Subcutaneous abdominal adipose tissue (tissue), 5 donors: Measurements from ENCODE around the gene CHIT1.

ENCODE experiments used
- H3K27ac ChIP-seq: one replicate; pipeline ENCODE4 v1.7.0; 2013; ENCODE audit warnings: low read depth, mild to moderate bottlenecking, inconsistent platforms, low read length, moderate library complexity
- H3K27me3 ChIP-seq, 5 donors: one replicate each; pipeline ENCODE4 v1.7.0; 2013; ENCODE audit warnings: low read length in 5 of 5, inconsistent platforms in 1 of 5; ENCODE audit not compliant: control insufficient read depth in 5 of 5, insufficient read depth in 4 of 5
- H3K36me3 ChIP-seq, 5 donors: one replicate each; pipeline ENCODE4 v1.7.0; 2013; ENCODE audit warnings: low read length in 5 of 5; ENCODE audit not compliant: control insufficient read depth in 5 of 5, insufficient read depth in 5 of 5
- H3K4me1 ChIP-seq, 5 donors: one replicate each; pipeline ENCODE4 v1.7.0; 2013; ENCODE audit warnings: low read length in 5 of 5, mild to moderate bottlenecking in 3 of 5, moderate library complexity in 1 of 5; ENCODE audit not compliant: control insufficient read depth in 5 of 5, insufficient read depth in 5 of 5
- H3K4me3 ChIP-seq, 5 donors: one replicate each; pipeline ENCODE4 v1.7.0; 2013; ENCODE audit warnings: low read length in 5 of 5, low read depth in 1 of 5
- H3K9ac ChIP-seq, 5 donors: one replicate each; pipeline ENCODE4 v1.7.0; 2013; ENCODE audit warnings: low read length in 5 of 5, mild to moderate bottlenecking in 4 of 5, moderate library complexity in 3 of 5
- H3K9me3 ChIP-seq, 5 donors: one replicate each; pipeline ENCODE4 v1.7.0; 2013; ENCODE audit warnings: low read length in 5 of 5; ENCODE audit not compliant: control insufficient read depth in 5 of 5
- donor health status: healthy.
- donor health status: healthy.
- donor health status: healthy.
- donor health status: healthy.
- donor health status: healthy.

Gene CHIT1

DNA sequence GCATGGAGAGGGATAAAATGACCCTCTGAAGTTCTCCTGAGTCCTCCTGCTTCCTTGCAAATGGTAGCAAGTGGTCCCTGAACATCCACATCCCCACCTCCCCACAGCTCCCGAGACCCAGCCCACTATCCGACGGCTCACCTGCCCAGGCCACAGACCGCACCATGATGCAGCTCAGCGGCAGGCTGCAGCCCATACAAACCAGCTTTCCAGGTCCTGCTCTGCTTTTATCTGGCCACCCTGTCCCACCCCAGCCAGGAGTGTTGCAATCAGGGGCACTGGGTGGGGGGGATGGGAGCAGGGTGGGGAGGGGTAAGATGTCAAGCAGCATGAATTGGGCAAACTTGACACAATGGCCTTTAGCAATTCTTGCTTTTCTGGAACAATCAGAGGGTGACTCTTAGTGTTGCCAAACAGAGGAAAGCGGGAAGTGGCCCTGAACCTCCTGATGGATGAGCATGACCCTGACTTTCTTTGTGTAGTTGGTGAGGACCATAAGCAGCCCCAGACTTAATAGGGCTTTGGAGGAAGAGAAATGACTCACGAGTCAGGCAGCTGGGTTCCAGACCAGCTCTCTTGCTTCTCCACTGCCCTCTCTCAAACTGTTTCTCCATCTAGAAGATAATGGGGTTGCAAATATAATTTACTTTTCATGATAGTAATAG lies at the start of gene CHIT1:
Gene CHIT1, minus strand, starts transcription at position 203 of the 665 bp plus-strand sequence. Its CDS starts 37 bp downstream, at position 166.
- Histone ChIP-seq H3K27ac (no peak within 1 kb of the TSS), H3K4me3 (no peak within 1 kb of the TSS), H3K36me3 (no peaks in the 10 kb centered on the region), H3K4me1 (no peaks in the 10 kb centered on the region), H3K9ac (no peak within 1 kb of the TSS), H3K9me3 (peaks cover 0 to 5% (median 2%) of the 10 kb centered on the region in 5 donors), H3K27me3 (peaks cover 2 to 19% (median 4%) of the 10 kb centered on the region in 5 donors)

DNA sequence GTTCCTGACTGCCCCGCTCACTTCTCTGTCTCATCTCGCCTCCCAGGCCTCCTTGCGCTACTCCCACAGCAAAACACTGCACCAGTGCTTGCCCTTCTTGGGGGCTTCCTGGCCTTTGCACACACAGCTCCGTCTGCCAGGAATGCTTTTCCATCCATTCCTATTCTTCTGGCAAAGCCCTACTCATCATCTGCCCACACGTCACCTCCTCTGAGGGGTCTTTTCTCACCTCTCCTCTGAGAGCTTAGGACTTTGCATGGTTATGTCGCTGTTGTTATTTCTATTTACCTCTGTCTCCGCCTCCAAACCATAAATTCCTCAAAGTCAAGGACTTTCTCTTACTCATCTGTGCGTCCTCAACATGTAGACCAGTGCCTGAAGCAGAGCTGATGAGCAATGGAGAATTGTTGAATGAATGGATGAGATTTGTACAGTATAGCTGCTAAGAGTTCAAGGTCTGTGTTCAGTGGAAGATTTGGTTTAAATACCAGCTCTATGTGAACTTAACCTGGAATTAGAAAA lies 49.5 kb upstream of the CHIT1 start:
- Histone ChIP-seq H3K4me1 (peaks cover 23 to 51% (median 39%) of the 10 kb centered on the region in 5 donors), H3K9me3 (no peaks in the 10 kb centered on the region), H3K9ac (peak overlapping the region in 4 of 5 donors; percentile 21 to 68 (median 50))

DNA sequence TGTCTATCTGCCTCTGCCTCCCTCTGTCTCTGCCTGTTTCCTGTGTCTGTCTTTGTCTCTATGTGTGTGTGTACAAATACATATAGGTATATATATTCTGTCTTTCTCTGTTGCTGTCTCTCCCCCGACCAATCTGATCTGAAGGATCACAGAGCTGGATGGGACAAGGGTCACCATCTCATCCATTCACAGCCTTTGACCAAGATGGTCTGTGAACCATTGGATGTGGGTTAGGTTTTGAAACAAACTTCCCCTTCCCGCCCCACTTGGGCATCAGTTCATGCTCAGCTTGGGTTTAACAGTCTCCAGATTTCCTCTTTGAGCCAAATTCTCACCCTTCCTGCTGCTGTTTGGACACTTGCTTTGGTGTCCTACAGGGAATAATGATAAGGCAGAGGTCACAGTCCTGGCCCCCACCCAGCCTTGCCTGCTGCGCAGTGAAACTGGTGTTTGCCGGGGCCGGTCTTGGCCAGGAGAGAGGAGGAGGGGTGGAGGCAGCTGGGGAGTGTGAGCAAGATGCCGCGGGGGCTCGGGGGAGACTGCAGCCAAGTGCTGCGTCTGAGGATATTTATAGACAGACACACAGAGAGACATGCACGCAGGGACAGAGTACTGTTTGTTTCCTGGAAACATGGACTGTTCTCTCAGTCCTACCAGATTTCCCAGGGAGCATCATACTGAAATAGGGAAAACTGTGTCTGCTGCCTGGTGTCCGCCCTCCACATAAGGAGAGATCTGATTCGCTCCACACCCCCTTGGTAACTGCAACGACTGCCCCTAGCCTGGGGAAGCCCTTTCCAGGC lies 48.8 kb upstream of the CHIT1 start:
- Histone ChIP-seq H3K9ac (peak overlapping the region in 4 of 5 donors; percentile 21 to 68 (median 50)), H3K4me1 (peaks cover 23 to 58% (median 46%) of the 10 kb centered on the region in 5 donors), H3K4me3 (peak overlapping the region in 4 of 5 donors; percentile 24 to 51 (median 48))

More for the DNA sequence above, 49.5 kb upstream of the CHIT1 start:
- peak overlapping the region; percentile 72 for H3K27ac ChIP-seq
- peak overlapping the region; percentile 24 to 51 (median 34) for H3K4me3 ChIP-seq
- H3K27me3 ChIP-seq, result no peaks in the 10 kb centered on the region
- H3K36me3 ChIP-seq, result no peaks in the 10 kb centered on the region

DNA sequence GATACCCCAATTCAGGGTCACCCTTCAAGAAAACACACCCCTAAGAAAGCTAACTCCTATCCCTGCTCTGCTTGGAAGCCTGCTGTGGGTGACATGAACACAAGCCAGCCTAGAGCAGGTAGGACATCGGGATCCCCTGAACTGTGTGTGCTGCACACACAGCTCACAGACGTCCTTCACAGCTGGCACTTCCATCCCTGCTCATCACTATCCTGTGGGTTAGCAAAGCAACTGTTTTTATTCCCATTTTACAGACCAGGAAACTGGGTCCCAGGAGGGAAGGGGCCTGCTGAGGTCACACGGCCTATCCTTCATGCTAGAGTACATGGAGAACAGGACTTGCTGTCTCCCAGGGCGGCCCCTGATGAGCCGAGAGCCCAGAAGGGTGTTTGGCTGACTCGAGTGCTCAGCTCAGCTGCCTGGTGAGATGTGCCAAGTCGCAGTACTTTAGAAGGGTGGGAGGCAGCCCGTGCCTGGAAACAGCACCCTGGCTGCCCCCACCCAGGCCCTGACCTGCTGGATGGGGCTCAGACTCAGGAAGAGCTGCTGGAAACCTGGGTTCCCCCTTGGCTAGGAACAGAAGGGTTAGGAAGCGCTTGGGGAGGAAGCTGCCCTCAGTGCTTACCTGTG lies 47.6 kb upstream of the CHIT1 start:
- peaks cover 19 to 60% (median 56%) of the 10 kb centered on the region in 5 donors for H3K4me1 ChIP-seq
- H3K27ac ChIP-seq, result peak overlapping the region; percentile 72
- peak overlapping the region in 2 of 5 donors; percentile 38 to 44 for H3K9ac ChIP-seq

More for the DNA sequence above, 48.8 kb upstream of the CHIT1 start:
- no peaks in the 10 kb centered on the region for H3K36me3 ChIP-seq
- H3K27me3 ChIP-seq, result no peaks in the 10 kb centered on the region
- no peaks in the 10 kb centered on the region for H3K9me3 ChIP-seq
- H3K27ac ChIP-seq, result peak overlapping the region; percentile 72

DNA sequence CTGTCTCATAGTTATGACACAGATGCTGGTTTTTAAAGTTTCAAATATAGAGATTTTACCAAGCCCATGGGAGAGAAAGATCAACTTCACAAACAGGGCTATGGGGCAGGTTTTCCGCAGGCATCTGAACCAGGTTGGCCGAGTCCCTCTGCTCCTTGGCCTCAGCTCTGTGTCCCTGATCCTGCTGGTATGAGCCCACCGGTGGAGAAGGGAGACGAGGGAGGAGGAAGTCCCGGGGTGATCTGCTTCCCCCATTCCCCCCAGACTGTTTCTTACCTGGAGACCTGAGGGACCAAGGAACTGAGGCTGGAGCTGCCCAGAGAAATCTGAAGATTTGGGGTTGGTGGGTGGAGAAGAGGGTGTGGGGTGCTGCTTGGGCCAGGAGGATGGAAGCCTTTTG lies 46.9 kb upstream of the CHIT1 start:
- H3K27ac ChIP-seq, result peak overlapping the region; percentile 72
- H3K4me3 ChIP-seq, result no peak overlapping the region
- no peaks in the 10 kb centered on the region for H3K9me3 ChIP-seq
- H3K27me3 ChIP-seq, result no peaks in the 10 kb centered on the region
- H3K9ac ChIP-seq, result no peak overlapping the region
- H3K4me1 ChIP-seq, result peaks cover 19 to 60% (median 56%) of the 10 kb centered on the region in 5 donors
- H3K36me3 ChIP-seq, result no peaks in the 10 kb centered on the region

More for the DNA sequence above, 47.6 kb upstream of the CHIT1 start:
- Histone ChIP-seq H3K4me3 (no peak overlapping the region), H3K36me3 (no peaks in the 10 kb centered on the region), H3K9me3 (no peaks in the 10 kb centered on the region), H3K27me3 (no peaks in the 10 kb centered on the region)

DNA sequence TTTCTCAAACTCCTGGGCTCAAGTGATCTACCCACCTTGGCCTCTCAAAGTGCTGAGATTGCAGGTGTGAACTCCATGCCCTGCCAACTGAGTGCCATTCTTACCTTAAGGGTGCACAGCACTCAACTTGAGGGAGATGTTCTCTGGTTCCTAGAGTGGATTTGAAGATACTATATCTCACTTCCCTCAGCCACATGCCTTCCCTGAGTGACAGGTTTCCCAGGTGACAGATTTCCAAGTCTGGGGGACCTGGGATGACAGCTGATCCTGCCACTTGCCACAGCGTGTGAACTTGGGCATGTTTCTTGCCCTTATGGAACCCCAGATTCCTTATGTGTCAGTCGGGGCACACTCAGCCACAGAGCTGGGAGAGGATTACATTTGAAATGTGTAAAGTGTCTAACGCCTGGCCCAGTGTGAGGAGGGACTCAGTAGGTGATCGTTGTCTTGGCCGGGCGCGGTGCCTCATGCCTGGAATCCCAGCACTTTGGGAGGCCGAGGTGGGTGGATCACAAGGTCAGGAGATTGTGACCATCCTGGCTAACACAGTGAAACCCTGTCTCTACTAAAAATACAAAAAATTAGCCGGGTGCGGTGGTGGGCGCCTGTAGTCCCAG lies 46.3 kb upstream of the CHIT1 start:
- no peak overlapping the region for H3K4me3 ChIP-seq
- no peaks in the 10 kb centered on the region for H3K36me3 ChIP-seq
- H3K27me3 ChIP-seq, result no peaks in the 10 kb centered on the region
- no peak overlapping the region for H3K27ac ChIP-seq
- no peaks in the 10 kb centered on the region for H3K9me3 ChIP-seq
- H3K4me1 ChIP-seq, result peaks cover 19 to 66% (median 56%) of the 10 kb centered on the region in 5 donors
- H3K9ac ChIP-seq, result no peak overlapping the region

DNA sequence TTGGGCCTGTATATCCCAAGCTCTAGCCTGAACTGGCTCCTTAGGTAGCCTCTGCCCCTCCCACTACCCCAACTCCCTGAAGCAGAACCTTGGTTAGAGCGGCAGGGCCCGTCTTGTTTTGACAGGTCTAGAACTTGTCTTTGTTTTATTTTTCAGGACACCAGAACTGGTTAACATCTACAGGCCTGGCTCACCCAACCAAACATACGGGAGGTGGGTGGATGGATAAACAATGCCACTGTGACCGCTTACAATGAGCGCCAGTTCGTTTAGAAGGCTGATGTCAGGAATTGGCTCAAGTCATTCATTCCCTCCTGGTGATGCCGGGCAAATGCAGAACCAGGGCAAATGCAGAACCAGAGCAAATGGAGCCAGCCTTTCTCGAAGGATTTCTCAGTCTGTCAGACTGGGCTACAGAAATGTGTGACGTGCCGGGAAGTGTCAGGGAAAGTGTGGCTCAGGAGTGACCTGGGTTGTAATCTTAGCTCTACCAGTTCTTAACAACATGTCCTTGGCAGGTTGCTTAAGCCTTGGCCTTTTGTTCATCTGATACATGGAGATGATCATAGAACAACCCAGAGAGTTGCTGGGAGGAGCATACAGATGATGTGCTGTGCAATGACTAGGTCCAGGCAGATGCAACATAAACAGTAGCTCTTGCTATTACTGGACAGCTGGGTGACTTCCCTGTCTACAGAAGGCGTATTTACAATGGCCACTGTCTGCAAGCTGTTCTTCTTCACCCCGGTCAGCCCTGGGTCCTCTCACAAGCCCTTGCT lies 45.3 kb upstream of the CHIT1 start:
- no peak overlapping the region for H3K9ac ChIP-seq
- no peaks in the 10 kb centered on the region for H3K27me3 ChIP-seq
- peak overlapping the region; percentile 80 for H3K27ac ChIP-seq
- H3K36me3 ChIP-seq, result no peaks in the 10 kb centered on the region
- H3K9me3 ChIP-seq, result no peaks in the 10 kb centered on the region
- no peak overlapping the region for H3K4me3 ChIP-seq
- H3K4me1 ChIP-seq, result peaks cover 19 to 67% (median 56%) of the 10 kb centered on the region in 5 donors

DNA sequence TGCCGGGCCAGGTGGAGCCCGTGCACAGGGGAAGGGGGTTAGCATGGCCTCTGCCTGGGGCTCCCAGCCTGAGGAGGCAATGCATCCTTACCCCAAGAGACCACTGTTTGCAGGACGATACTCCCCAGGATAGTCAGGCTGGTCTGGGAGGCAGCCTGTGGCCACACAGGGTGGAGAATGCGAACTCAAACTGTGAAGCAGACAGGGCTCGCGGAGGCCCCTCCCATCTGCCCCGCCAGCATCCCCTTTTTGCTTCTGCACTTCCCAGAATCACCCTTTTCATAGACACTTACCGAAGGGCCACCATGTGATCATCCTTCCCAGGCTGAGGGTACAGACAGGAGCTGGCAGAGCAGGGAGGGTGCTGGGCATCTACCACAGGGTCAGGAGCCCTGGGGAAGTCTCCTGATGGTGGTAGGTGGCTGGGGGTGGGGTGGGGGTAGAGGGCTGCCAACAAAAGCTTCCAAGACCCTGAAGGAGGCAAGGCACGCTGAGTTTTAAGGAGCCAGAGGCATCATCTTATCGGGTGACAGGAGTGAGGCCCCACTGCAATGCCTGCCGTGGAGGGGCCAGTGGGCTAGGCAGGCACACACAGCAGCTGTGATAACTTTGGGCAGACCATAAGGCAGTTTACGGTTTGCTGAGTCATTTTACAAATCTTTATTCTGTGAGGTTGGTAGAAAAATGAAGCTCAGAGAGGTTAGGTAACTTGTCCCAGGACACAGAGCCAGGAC lies 44.6 kb upstream of the CHIT1 start:
- peak overlapping the region; percentile 12 to 63 (median 53) for H3K4me3 ChIP-seq
- no peaks in the 10 kb centered on the region for H3K36me3 ChIP-seq
- no peaks in the 10 kb centered on the region for H3K9me3 ChIP-seq
- H3K9ac ChIP-seq, result peak overlapping the region in 4 of 5 donors; percentile 16 to 57 (median 30)
- H3K27me3 ChIP-seq, result no peaks in the 10 kb centered on the region
- H3K4me1 ChIP-seq, result peaks cover 17 to 65% (median 52%) of the 10 kb centered on the region in 5 donors
- H3K27ac ChIP-seq, result peak overlapping the region; percentile 80
